ENCODE data around the gene PLA2G4E. TPM values are rescaled to one million over a fixed set of nuclear protein-coding genes. Genes with fewer than 3 reads are reported as not detected.

Gene PLA2G4E
- total and polyA plus RNA-seq, 8 donors, result 0.78 TPM; not detected in 7

DNA sequence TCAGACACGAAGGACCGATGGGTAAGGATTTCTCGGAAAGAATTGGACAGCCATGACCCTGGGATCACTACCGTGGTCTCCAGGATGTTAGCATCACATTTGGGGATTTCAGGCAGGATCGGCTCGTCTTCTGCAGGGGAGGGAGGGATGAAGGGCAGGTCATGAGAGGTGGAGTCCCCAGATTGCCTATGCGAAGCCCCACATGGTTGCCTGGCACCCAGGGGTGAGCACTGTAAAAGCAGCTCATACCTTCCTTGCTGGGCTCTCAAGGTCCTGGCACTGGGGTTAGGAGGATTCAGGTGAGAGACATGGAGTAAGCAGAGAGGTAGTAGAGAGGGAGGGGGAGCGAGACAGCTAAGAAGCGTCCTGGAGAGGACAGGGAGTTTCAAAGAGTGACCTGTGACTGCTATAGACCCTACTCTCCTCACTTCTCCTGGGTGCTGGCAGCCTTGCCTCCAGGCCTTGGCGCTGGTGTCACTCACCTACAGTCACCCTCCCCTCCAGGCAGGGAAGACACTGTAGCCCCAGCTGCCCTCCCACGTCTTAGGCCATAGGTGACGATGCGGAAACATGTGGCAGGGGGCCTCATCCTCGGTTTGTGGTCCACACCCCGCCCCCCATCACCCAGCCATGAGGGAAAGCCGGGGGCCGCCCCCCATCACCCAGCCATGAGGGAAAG lies 33.5 kb downstream of the PLA2G4E start:
- Histone ChIP-seq H3K27ac (no peak overlapping the region), H3K9me3 (no peaks in the 10 kb centered on the region), H3K36me3 (no peaks in the 10 kb centered on the region), H3K4me3 (no peak overlapping the region), H3K4me1 (peaks cover 0 to under 1% (median 0%) of the 10 kb centered on the region in 4 donors), H3K27me3 (no peaks in the 10 kb centered on the region)
- TF ChIP-seq POLR2A (IDR thresholded peaks at IDR 0.05) (no peak), CTCF (IDR thresholded peaks at IDR 0.05) (no peak), EP300 (IDR thresholded peaks at IDR 0.05) (no peak), POLR2AphosphoS5 (IDR thresholded peaks at IDR 0.05) (no peak)
- intact Hi-C loops (cut with DNase I; ENCODE audit: low total_unique reads), result loop anchor here (5.0 kb wide), 1 partner anchor 70 kb away; no protein-coding TSS in a partner anchor
- 85 to 90% (median 86%) methylated on average over 15 to 17 of the region's 17 CpGs for WGBS, 5 donors
- no peak for DNase-seq

GRCh38 chr15:41985236-41986160 lies 35.3 kb downstream of the PLA2G4E start:
- intact Hi-C loops (cut with DNase I; ENCODE audit: low total_unique reads), result loop anchor here (5.0 kb wide), 1 partner anchor 72 kb away; no protein-coding TSS in a partner anchor
- H3K27ac ChIP-seq, result no peak overlapping the region
- H3K36me3 ChIP-seq, result no peaks in the 10 kb centered on the region
- H3K9me3 ChIP-seq, result no peaks in the 10 kb centered on the region
- H3K27me3 ChIP-seq, result no peaks in the 10 kb centered on the region
- TF ChIP-seq CTCF (IDR thresholded peaks at IDR 0.05) (no peak), EP300 (IDR thresholded peaks at IDR 0.05) (no peak), POLR2A (IDR thresholded peaks at IDR 0.05) (no peak), POLR2AphosphoS5 (IDR thresholded peaks at IDR 0.05) (no peak)
- DNase-seq, result peak in 1 of 2 donors; percentile 11
- peaks cover 11 to 19% (median 15%) of the 10 kb centered on the region in 4 donors for H3K4me1 ChIP-seq
- WGBS, 5 donors, result 85 to 92% (median 87%) methylated on average over 16 to 19 of the region's 19 CpGs
- H3K4me3 ChIP-seq, result no peak overlapping the region

DNA sequence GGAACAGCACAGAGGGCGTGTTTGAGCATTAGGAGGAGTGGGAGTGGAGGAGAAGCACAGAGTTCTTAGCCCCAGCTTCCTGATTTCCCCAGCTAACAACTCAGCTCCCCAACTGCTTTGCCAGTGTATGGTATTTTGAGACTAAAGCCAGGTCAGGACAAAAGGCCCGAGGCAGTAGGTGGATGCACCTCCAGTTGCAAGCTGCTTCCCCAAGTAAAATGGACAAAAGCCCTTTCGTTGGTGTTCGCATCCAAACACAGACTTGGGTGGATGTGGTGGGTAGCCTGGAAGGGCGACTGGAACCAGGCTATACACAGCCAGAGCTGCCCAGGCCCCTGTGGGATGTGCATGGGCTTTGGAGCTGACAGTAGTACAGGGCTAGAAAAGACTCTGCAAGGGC lies 36.2 kb downstream of the PLA2G4E start:
- no peak overlapping the region for H3K27ac ChIP-seq
- no peak overlapping the region for H3K4me3 ChIP-seq
- no peak for DNase-seq
- no peak for TF ChIP-seq EP300 (IDR thresholded peaks at IDR 0.05)
- no peak for TF ChIP-seq CTCF (IDR thresholded peaks at IDR 0.05)
- TF ChIP-seq POLR2AphosphoS5 (IDR thresholded peaks at IDR 0.05), result no peak
- no peak for TF ChIP-seq POLR2A (IDR thresholded peaks at IDR 0.05)
- no peaks in the 10 kb centered on the region for H3K36me3 ChIP-seq
- intact Hi-C loops (cut with DNase I; ENCODE audit: low total_unique reads), result loop anchor here (5.0 kb wide), 1 partner anchor 73 kb away; no protein-coding TSS in a partner anchor
- H3K27me3 ChIP-seq, result no peaks in the 10 kb centered on the region
- no peaks in the 10 kb centered on the region for H3K9me3 ChIP-seq
- WGBS, 5 donors, result 88 to 95% (median 93%) methylated on average over 5 of the region's 5 CpGs
- H3K4me1 ChIP-seq, result peaks cover 18 to 28% (median 22%) of the 10 kb centered on the region in 4 donors
